ENCODE results near the gene DOCK9.

The DOCK9 gene

DNA sequence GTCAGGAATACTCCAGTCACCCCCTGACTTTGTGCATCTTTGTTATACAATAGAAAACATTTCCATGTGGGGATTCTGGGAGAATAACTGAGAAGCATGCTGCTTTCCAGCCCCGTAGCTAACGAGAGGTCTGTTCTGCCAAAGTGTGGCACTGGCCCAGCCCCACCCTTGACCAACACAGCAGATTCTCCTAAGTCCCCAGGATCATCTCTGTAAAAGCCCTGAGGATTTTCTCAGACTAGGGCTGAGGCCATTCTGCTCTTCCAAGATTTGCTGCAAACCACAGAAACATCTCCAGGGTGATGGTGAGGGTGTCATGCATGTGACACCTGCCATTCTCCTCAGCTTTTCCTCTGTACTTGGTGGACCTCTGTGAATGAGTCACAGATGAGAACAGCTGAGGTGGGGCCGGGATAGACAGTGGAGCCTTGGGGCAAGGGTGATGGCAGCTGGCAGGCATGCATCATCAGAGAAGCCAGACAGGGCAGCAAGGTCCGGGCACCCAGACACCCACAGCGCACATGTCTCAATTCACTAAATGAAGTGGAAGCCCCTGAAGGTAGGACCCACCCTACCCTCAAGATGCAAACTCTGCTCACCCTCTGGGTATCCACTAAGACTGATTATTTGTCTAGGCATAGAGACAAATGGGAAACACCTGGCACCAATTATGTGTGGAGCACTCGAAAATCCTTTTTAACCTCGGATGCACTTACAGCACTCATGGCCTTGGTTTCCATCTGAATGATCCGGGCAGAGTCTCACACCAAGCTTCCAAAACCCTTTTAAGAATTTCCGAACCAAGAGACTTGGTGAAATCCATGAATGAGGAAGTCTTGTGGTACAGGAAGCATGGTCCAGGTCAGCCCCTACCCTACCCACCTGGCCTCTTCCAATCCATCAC is 20.1 kb upstream of the DOCK9 start:
- no peak for DNase-seq (ENCODE audit: low read depth)
- TF ChIP-seq, protein P1, sequence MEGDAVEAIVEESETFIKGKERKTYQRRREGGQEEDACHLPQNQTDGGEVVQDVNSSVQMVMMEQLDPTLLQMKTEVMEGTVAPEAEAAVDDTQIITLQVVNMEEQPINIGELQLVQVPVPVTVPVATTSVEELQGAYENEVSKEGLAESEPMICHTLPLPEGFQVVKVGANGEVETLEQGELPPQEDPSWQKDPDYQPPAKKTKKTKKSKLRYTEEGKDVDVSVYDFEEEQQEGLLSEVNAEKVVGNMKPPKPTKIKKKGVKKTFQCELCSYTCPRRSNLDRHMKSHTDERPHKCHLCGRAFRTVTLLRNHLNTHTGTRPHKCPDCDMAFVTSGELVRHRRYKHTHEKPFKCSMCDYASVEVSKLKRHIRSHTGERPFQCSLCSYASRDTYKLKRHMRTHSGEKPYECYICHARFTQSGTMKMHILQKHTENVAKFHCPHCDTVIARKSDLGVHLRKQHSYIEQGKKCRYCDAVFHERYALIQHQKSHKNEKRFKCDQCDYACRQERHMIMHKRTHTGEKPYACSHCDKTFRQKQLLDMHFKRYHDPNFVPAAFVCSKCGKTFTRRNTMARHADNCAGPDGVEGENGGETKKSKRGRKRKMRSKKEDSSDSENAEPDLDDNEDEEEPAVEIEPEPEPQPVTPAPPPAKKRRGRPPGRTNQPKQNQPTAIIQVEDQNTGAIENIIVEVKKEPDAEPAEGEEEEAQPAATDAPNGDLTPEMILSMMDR (conservative IDR thresholded peaks at IDR 0.05; ENCODE audit: low read depth, low read length), result no peak
- H3K4me3 ChIP-seq (ENCODE audit: low read length), result no peak overlapping the region

GRCh38 chr13:98997011-98997730 is 19.3 kb upstream of the DOCK9 start:
- no peak overlapping the region for H3K4me3 ChIP-seq (ENCODE audit: low read length)
- no peak for DNase-seq (ENCODE audit: low read depth)
- TF ChIP-seq, protein P1 (conservative IDR thresholded peaks at IDR 0.05; ENCODE audit: low read depth, low read length), result no peak

- DNase-seq (ENCODE audit: low read depth), result no peak
- H3K4me3 ChIP-seq (ENCODE audit: low read length), result no peak overlapping the region
- TF ChIP-seq, protein P1 (conservative IDR thresholded peaks at IDR 0.05; ENCODE audit: low read depth, low read length), result no peak
These were observed 18.2 kb upstream of the DOCK9 start for GRCh38 chr13:98996046-98996445.

GRCh38 chr13:98994896-98995295 is 17.0 kb upstream of the DOCK9 start:
- DNase-seq (ENCODE audit: low read depth), result no peak
- H3K4me3 ChIP-seq (ENCODE audit: low read length), result no peak overlapping the region
- TF ChIP-seq, protein P1 (conservative IDR thresholded peaks at IDR 0.05; ENCODE audit: low read depth, low read length), result no peak

DNA sequence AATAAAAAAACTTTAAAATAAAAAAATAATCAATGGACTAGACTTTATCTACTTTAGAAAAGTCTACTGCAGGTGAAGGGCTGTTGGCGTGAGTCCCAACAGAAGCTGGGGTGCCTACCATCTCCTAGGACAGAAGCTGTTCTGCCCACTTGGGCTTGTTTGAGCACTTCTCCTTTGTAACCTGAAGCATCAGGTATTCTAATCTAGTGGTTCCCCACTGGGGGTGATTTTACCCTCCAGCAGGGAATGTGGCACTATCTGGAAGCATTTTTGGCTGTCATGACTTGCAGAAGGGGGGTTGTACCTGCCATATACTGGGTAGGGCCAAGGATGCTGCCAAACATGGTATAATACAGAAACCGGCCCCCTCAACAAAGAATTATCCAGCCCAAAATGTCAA is 16.2 kb upstream of the DOCK9 start:
- no peak for DNase-seq (ENCODE audit: low read depth)
- TF ChIP-seq, protein P1 (conservative IDR thresholded peaks at IDR 0.05; ENCODE audit: low read depth, low read length), result no peak
- H3K4me3 ChIP-seq (ENCODE audit: low read length), result no peak overlapping the region

DNA sequence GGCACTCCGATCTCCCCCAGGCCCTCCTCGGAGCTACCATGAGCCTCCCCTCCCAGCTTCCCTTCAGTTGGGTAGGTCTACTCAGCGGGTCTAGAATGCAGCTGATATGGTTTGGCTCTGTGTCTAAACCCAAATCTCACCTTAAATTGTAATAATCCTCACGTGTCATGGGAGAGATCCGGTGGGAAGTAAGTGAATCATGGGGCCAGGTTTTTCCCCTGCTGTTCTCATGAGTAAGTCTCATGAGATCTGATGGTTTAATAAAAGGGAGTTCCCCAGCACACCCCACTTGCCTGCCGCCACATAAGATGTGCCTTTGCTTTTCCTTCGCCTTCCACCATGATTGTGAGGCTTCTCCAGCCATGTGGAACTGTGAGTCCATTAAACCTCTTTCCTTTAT is 14.5 kb upstream of the DOCK9 start:
- H3K4me3 ChIP-seq (ENCODE audit: low read length), result no peak overlapping the region
- TF ChIP-seq, protein P1 (conservative IDR thresholded peaks at IDR 0.05; ENCODE audit: low read depth, low read length), result no peak
- DNase-seq (ENCODE audit: low read depth), result peak; percentile 72
